Measurements from ENCODE around the gene FAM222A.
A peak's percentile ranks its signal among the peaks of the same experiment; 100 is the strongest.

The FAM222A gene

GRCh38 chr12:109713187-109714070, at the start of gene FAM222A:
FAM222A (plus strand) TSS chr12:109713825; CDS start chr12:109744147, 30,322 bp downstream.
- Histone ChIP-seq H3F3A (ENCODE audit: control insufficient read depth, insufficient read depth) (no peaks in the 10 kb centered on the region), H3K4me2 (ENCODE audit: low read length) (peak within 1 kb of the TSS; percentile 95), H3K4me3 (ENCODE audit: low read length) (peak within 1 kb of the TSS; percentile 77), H3K9me2 (replicated peaks; ENCODE audit: control insufficient read depth, low read length) (no peaks in the 10 kb centered on the region), H3K27me3 (ENCODE audit: control insufficient read depth, low read length) (peaks cover 37% of the 10 kb centered on the region), H3K79me2 (ENCODE audit: control insufficient read depth, low read length) (no peaks in the 10 kb centered on the region), H3K27ac (ENCODE audit: low read depth, low read length) (no peak within 1 kb of the TSS), H3K36me3 (ENCODE audit: control insufficient read depth, low read length) (no peaks in the 10 kb centered on the region), H3K9me3 (ENCODE audit: control insufficient read depth, insufficient read depth, low read length) (no peaks in the 10 kb centered on the region), H4K20me1 (ENCODE audit: control insufficient read depth, insufficient read depth, low read depth, low read length) (peaks cover 16% of the 10 kb centered on the region; the same call in 1 of the 2 replicates), H3K4me1 (ENCODE audit: control insufficient read depth, low read length) (peaks cover 13% of the 10 kb centered on the region)
- no peak for TF ChIP-seq EZH2phosphoT487 (IDR thresholded peaks at IDR 0.05; ENCODE audit: borderline replicate concordance, low read length)
- TF ChIP-seq, protein P1, sequence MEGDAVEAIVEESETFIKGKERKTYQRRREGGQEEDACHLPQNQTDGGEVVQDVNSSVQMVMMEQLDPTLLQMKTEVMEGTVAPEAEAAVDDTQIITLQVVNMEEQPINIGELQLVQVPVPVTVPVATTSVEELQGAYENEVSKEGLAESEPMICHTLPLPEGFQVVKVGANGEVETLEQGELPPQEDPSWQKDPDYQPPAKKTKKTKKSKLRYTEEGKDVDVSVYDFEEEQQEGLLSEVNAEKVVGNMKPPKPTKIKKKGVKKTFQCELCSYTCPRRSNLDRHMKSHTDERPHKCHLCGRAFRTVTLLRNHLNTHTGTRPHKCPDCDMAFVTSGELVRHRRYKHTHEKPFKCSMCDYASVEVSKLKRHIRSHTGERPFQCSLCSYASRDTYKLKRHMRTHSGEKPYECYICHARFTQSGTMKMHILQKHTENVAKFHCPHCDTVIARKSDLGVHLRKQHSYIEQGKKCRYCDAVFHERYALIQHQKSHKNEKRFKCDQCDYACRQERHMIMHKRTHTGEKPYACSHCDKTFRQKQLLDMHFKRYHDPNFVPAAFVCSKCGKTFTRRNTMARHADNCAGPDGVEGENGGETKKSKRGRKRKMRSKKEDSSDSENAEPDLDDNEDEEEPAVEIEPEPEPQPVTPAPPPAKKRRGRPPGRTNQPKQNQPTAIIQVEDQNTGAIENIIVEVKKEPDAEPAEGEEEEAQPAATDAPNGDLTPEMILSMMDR (IDR thresholded peaks at IDR 0.05; ENCODE audit: low read depth, low read length, poor library complexity, severe bottlenecking), result no peak

DNA sequence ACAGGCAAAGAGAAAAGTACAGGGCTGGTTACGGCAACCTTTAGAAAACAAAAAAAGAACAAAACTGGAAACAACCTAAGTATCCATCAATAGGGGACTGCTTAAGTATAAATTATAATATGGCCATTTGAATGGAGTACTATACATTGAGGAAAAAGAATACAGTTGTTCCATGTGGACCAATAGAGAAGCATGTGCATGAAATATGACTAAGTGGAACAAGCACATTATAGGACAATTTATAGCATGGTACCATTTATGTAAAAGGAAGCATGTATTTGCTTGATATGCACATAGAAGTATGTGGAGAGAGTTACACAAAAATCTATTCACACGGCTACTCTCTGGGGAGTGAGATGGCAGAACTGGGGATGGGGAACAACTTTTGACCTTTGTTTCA, 49.2 kb upstream of the FAM222A start:
- Histone ChIP-seq H3K4me3 (ENCODE audit: low read length) (no peak overlapping the region), H3K36me3 (ENCODE audit: control insufficient read depth, low read length) (no peaks in the 10 kb centered on the region), H3K4me2 (ENCODE audit: low read length) (no peak overlapping the region), H3K9me3 (ENCODE audit: control insufficient read depth, insufficient read depth, low read length) (peaks cover 11% of the 10 kb centered on the region; the same call in 1 of the 2 replicates), H3K27ac (ENCODE audit: low read depth, low read length) (no peak overlapping the region), H3K9me2 (replicated peaks; ENCODE audit: control insufficient read depth, low read length) (no peaks in the 10 kb centered on the region), H3F3A (ENCODE audit: control insufficient read depth, insufficient read depth) (no peaks in the 10 kb centered on the region), H4K20me1 (ENCODE audit: control insufficient read depth, insufficient read depth, low read depth, low read length) (no peaks in the 10 kb centered on the region), H3K27me3 (ENCODE audit: control insufficient read depth, low read length) (peaks cover 9% of the 10 kb centered on the region; the same call in 1 of the 2 replicates), H3K4me1 (ENCODE audit: control insufficient read depth, low read length) (no peaks in the 10 kb centered on the region), H3K79me2 (ENCODE audit: control insufficient read depth, low read length) (no peaks in the 10 kb centered on the region)
- TF ChIP-seq, protein P1 (IDR thresholded peaks at IDR 0.05; ENCODE audit: low read depth, low read length, poor library complexity, severe bottlenecking), result no peak
- no peak for TF ChIP-seq EZH2phosphoT487 (IDR thresholded peaks at IDR 0.05; ENCODE audit: borderline replicate concordance, low read length)

- Histone ChIP-seq H3F3A (ENCODE audit: control insufficient read depth, insufficient read depth) (no peaks in the 10 kb centered on the region), H3K4me3 (ENCODE audit: low read length) (no peak overlapping the region), H3K36me3 (ENCODE audit: control insufficient read depth, low read length) (no peaks in the 10 kb centered on the region), H3K9me3 (ENCODE audit: control insufficient read depth, insufficient read depth, low read length) (peaks cover 11% of the 10 kb centered on the region; the same call in 1 of the 2 replicates), H3K79me2 (ENCODE audit: control insufficient read depth, low read length) (no peaks in the 10 kb centered on the region), H3K4me2 (ENCODE audit: low read length) (no peak overlapping the region), H3K27ac (ENCODE audit: low read depth, low read length) (no peak overlapping the region), H3K9me2 (replicated peaks; ENCODE audit: control insufficient read depth, low read length) (no peaks in the 10 kb centered on the region), H3K4me1 (ENCODE audit: control insufficient read depth, low read length) (no peaks in the 10 kb centered on the region), H3K27me3 (ENCODE audit: control insufficient read depth, low read length) (peaks cover 9% of the 10 kb centered on the region; the same call in 1 of the 2 replicates), H4K20me1 (ENCODE audit: control insufficient read depth, insufficient read depth, low read depth, low read length) (no peaks in the 10 kb centered on the region)
- TF ChIP-seq, protein P1 (IDR thresholded peaks at IDR 0.05; ENCODE audit: low read depth, low read length, poor library complexity, severe bottlenecking), result no peak
- TF ChIP-seq EZH2phosphoT487 (IDR thresholded peaks at IDR 0.05; ENCODE audit: borderline replicate concordance, low read length), result no peak
These were observed 47.6 kb upstream of the FAM222A start for GRCh38 chr12:109666068-109666467.
